IMR-90 (cell line): ENCODE data around the gene RAB5B. TPM values are rescaled to one million over a fixed set of nuclear protein-coding genes. Genes with fewer than 3 reads are reported as not detected.

Experiments
- ATAC-seq: fragments of 200-7000 bp; cut with Tn5 transposase; 2 replicates; pipeline ENCODE4 v1.9.1; 2020; ENCODE audit warnings: low read depth, mild to moderate bottlenecking, moderate library complexity
- BruUV-seq: library from RNA; stranded (reverse); fragments of 400-500 nt; replicated peaks from 2 replicates; lab custom pipeline; 2021; lab: Mats Ljungman, UMichigan
- CTCF ChIA-PET: fragments of 300-600 bp; formaldehyde crosslinking; extraction: SDS; loops from one replicate; lab custom pipeline; 2021; ENCODE audit warnings: antibody characterized with exemption; lab: Yijun Ruan, JAX
- POLR2A ChIA-PET: fragments of 300-600 bp; sonication (Branson Sonifier 250); formaldehyde crosslinking; loops from one replicate; lab custom pipeline; 2022; ENCODE audit warnings: antibody characterized with exemption; ENCODE audit not compliant: unreplicated experiment; lab: Charles Lee
- DNase-seq: peaks from one replicate; pipeline ENCODE4 v3.0.0; 2013
- H2AFZ ChIP-seq: replicated peaks from 2 replicates; pipeline ENCODE3; 2013; ENCODE audit warnings: low read length, mild to moderate bottlenecking; ENCODE audit not compliant: poor library complexity
- H2AK5ac ChIP-seq: 2 replicates; pipeline ENCODE4 v1.6.1; 2013; ENCODE audit warnings: low read depth, low read length, inconsistent platforms
- H2AK9ac ChIP-seq: replicated peaks from 2 replicates; pipeline ENCODE3; 2013; ENCODE audit warnings: mild to moderate bottlenecking, low read depth, low read length, moderate library complexity; ENCODE audit not compliant: poor library complexity
- H2BK120ac ChIP-seq: 2 replicates; pipeline ENCODE4 v1.6.1; 2013; ENCODE audit warnings: low read depth, low read length, inconsistent platforms
- H2BK15ac ChIP-seq: 3 replicates; pipeline ENCODE4 v1.6.1; 2013; ENCODE audit warnings: low read depth, low read length, inconsistent platforms
- H2BK20ac ChIP-seq: 2 replicates; pipeline ENCODE4 v1.6.1; 2013; ENCODE audit warnings: low read depth, mild to moderate bottlenecking, inconsistent platforms, low read length, moderate library complexity
- H2BK5ac ChIP-seq: 2 replicates; pipeline ENCODE4 v1.6.1; 2013; ENCODE audit warnings: mild to moderate bottlenecking, low read depth, low read length, inconsistent platforms; ENCODE audit not compliant: poor library complexity, severe bottlenecking
- H3K14ac ChIP-seq: replicated peaks from 2 replicates; pipeline ENCODE4 v1.6.1; 2013; ENCODE audit warnings: low read depth, low read length, inconsistent platforms
- H3K18ac ChIP-seq: 2 replicates; pipeline ENCODE4 v1.6.1; 2013; ENCODE audit warnings: low read depth, low read length, control low read depth
- H3K23ac ChIP-seq: 2 replicates; pipeline ENCODE4 v1.6.1; 2013; ENCODE audit warnings: low read depth, low read length, inconsistent platforms
- H3K27ac ChIP-seq: 2 replicates; pipeline ENCODE4 v1.5.1; 2013; ENCODE audit warnings: mild to moderate bottlenecking, control low read depth, low read length; ENCODE audit not compliant: insufficient read depth
- H3K27me3 ChIP-seq: 2 replicates; pipeline ENCODE4 v1.6.1; 2013; ENCODE audit warnings: low read length; ENCODE audit not compliant: control insufficient read depth, insufficient read depth
- H3K36me3 ChIP-seq: 2 replicates; pipeline ENCODE4 v1.6.1; 2013; ENCODE audit warnings: low read length, mixed read lengths; ENCODE audit not compliant: control insufficient read depth, insufficient read depth
- H3K4ac ChIP-seq: 2 replicates; pipeline ENCODE4 v1.6.1; 2013; ENCODE audit warnings: low read depth, low read length, inconsistent platforms
- H3K4me1 ChIP-seq: 2 replicates; pipeline ENCODE4 v1.6.1; 2013; ENCODE audit warnings: low read length, mixed read lengths; ENCODE audit not compliant: control insufficient read depth, insufficient read depth
- H3K4me2 ChIP-seq: 2 replicates; pipeline ENCODE4 v1.6.1; 2013; ENCODE audit warnings: low read depth, mild to moderate bottlenecking, control low read depth, low read length, moderate library complexity
- H3K4me3 ChIP-seq: 2 replicates; pipeline ENCODE4 v1.5.1; 2013; ENCODE audit warnings: low read depth, mild to moderate bottlenecking, control low read depth, low read length, moderate library complexity; ENCODE audit not compliant: insufficient read depth
- H3K56ac ChIP-seq: 2 replicates; pipeline ENCODE4 v1.6.1; 2013; ENCODE audit warnings: low read length, inconsistent platforms; ENCODE audit not compliant: insufficient read depth; ENCODE audit errors: extremely low read depth
- H3K79me1 ChIP-seq, 2 experiments: 2 replicates each; pipeline ENCODE4 v1.6.1; 2013; ENCODE audit warnings: low read length in 2 of 2, inconsistent platforms in 1 of 2, low read depth in 1 of 2
- H3K9ac ChIP-seq: 2 replicates; pipeline ENCODE4 v1.6.1; 2013; ENCODE audit warnings: low read depth, low read length, control low read depth
- H3K9me1 ChIP-seq: 2 replicates; pipeline ENCODE4 v1.6.1; 2013; ENCODE audit warnings: low read length, inconsistent platforms; ENCODE audit not compliant: insufficient read depth
- H3K9me3 ChIP-seq: 2 replicates; pipeline ENCODE4 v1.6.1; 2013; ENCODE audit warnings: low read length; ENCODE audit not compliant: control insufficient read depth, insufficient read depth
- H4K20me1 ChIP-seq: 2 replicates; pipeline ENCODE4 v1.6.1; 2013; ENCODE audit warnings: low read length, inconsistent platforms; ENCODE audit not compliant: insufficient read depth
- H4K5ac ChIP-seq: 2 replicates; pipeline ENCODE4 v1.6.1; 2013; ENCODE audit warnings: mild to moderate bottlenecking, low read depth, low read length, control low read depth
- H4K8ac ChIP-seq, 2 experiments: 2 replicates each; pipeline ENCODE4 v1.6.1; 2013; ENCODE audit warnings: low read depth in 2 of 2, low read length in 2 of 2, control low read depth in 1 of 2, inconsistent platforms in 1 of 2
- H4K91ac ChIP-seq: 2 replicates; pipeline ENCODE4 v1.6.1; 2013; ENCODE audit warnings: low read depth, low read length, inconsistent platforms; ENCODE audit not compliant: insufficient read depth
- BHLHE40 ChIP-seq: fragments of 150-350 bp; IDR thresholded peaks from 2 replicates; pipeline ENCODE4 v1.6.1; 2016; ENCODE audit warnings: mild to moderate bottlenecking, low read depth, low read length
- CEBPB ChIP-seq: IDR thresholded peaks from 2 replicates; pipeline ENCODE4 v1.6.1; 2012; ENCODE audit warnings: low read depth, low read length, improper control_type of control experiment
- ELK1 ChIP-seq: fragments of 150-350 bp; IDR thresholded peaks from 2 replicates; pipeline ENCODE4 v1.6.1; 2016; ENCODE audit warnings: low read depth, mild to moderate bottlenecking, low read length, moderate library complexity, borderline replicate concordance
- FOS ChIP-seq: fragments of 150-350 bp; IDR thresholded peaks from 2 replicates; pipeline ENCODE4 v1.6.1; 2016; ENCODE audit warnings: low read depth, low read length
- MAFK ChIP-seq: IDR thresholded peaks from 2 replicates; pipeline ENCODE4 v1.6.1; 2012; ENCODE audit warnings: low read depth, low read length, improper control_type of control experiment
- MXI1 ChIP-seq: IDR thresholded peaks from 2 replicates; pipeline ENCODE4 v1.6.1; 2012; ENCODE audit warnings: low read depth, mild to moderate bottlenecking, low read length, moderate library complexity, borderline replicate concordance
- NFE2L2 ChIP-seq: fragments of 150-350 bp; IDR thresholded peaks from 2 replicates; pipeline ENCODE4 v1.6.1; 2016; ENCODE audit warnings: low read depth, mild to moderate bottlenecking, low read length
- POLR2A ChIP-seq: IDR thresholded peaks from 2 replicates; pipeline ENCODE4 v1.6.1; 2012; ENCODE audit warnings: mild to moderate bottlenecking, low read depth, low read length
- RAD21 ChIP-seq: IDR thresholded peaks from 2 replicates; pipeline ENCODE4 v1.6.1; 2012; ENCODE audit warnings: low read length, improper control_type of control experiment
- RCOR1 ChIP-seq: IDR thresholded peaks from 2 replicates; pipeline ENCODE4 v1.6.1; 2012; ENCODE audit warnings: mild to moderate bottlenecking, low read length, improper control_type of control experiment; ENCODE audit not compliant: insufficient replicate concordance
- WGBS, 2 experiments: methylation state at CpG; one replicate each; pipeline versions ENCODE4 v1.1.5 to v1.1.7; 2013; ENCODE audit warnings: missing lambda C conversion rate in 2 of 2; ENCODE audit not compliant: insufficient read length in 1 of 2; ENCODE audit errors: extremely low coverage in 2 of 2; 5-methylcytosine and 5-hydroxymethylcytosine counted together
- dilution Hi-C: fragments of 300-500 bp; cut with HindIII; formaldehyde crosslinking; loops from one replicate; pipeline ENCODE4 v1.14.3; 2018; ENCODE audit warnings: low sequenced_read_pairs; ENCODE audit not compliant: unreplicated experiment
- in situ Hi-C: fragments of 300-500 bp; cut with MboI; formaldehyde crosslinking; loops from 3 replicates; pipeline ENCODE4 v1.14.3; 2019; ENCODE audit warnings: low sequenced_read_pairs, inconsistent platforms, mixed read lengths
- intact Hi-C: fragments of 100-400 bp; cut with micrococcal nuclease; formaldehyde crosslinking; loops from 2 replicates; pipeline ENCODE4 v1.10.0; 2022
- polyA plus RNA-seq, 3 experiments: library from polyadenylated mRNA; depleted of rRNA; stranded (reverse); fragments of >200 nt; gene quantifications; 2 replicates each; pipeline ENCODE4 v1.2.3, GENCODE V29; 2012; ENCODE audit warnings: low replicate concordance in 1 of 3
- total RNA-seq: library from RNA; depleted of rRNA; stranded (reverse); fragments of >200 nt; gene quantifications from 2 replicates; pipeline ENCODE4 v1.2.3, GENCODE V29; 2012
- TF ChIP-seq, protein P1 (sequence below): fragments of 150-350 bp; IDR thresholded peaks from 2 replicates; pipeline ENCODE4 v1.6.1; 2017; ENCODE audit warnings: mild to moderate bottlenecking, antibody characterized with exemption, low read length, low read depth

The RAB5B gene
- total and polyA plus RNA-seq, 2 of the 4 experiments (the other 2 are of a cell fraction) = 56.5 to 99.2 TPM

DNA sequence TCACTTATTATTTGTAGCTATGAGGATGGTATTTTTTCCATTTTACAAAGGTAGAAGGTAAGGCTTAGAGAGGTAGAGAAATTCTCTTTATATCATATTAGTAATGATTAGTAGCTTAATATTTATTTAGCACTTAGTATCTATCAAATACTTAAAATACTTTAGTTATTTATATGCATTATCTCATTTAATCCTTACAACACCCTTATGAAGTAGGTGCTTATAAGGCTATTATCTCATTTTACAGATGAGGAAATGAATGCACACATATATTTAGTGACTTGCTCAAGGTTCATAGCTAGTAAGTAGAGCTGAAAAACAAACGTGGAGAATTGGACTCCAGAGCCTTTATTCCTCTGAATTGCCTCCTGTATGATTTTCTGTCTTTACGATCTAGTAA, 11.0 kb downstream of the RAB5B start:
- CTCF ChIA-PET = no interaction called here

More for the DNA sequence above, 11.0 kb downstream of the RAB5B start:
- Histone ChIP-seq H4K5ac (no peak overlapping the region), H2AFZ (no peak overlapping the region), H3K9me3 (no peaks in the 10 kb centered on the region), H3K9me1 (0 out of 2 replicates have a peak, but pooled peaks cover 3% of the 10 kb centered on the region), H3K27me3 (no peaks in the 10 kb centered on the region), H2BK15ac (no peak overlapping the region), H3K27ac (no peak overlapping the region), H3K56ac (no peak overlapping the region), H3K4me3 (no peak overlapping the region), H3K9ac (no peak overlapping the region), H3K4me2 (no peak overlapping the region), H2BK120ac (no peak overlapping the region), H2AK9ac (no peak overlapping the region), H3K18ac (no peak overlapping the region), H2AK5ac (no peak overlapping the region), H4K20me1 (peaks cover 12% of the 10 kb centered on the region; the same call in 1 of the 2 replicates), H3K79me1 (peaks cover 22 to 42% of the 10 kb centered on the region in 2 experiments), H4K91ac (no peak overlapping the region), H2BK5ac (no peak overlapping the region), H2BK20ac (no peak overlapping the region), H3K36me3 (peaks cover 55% of the 10 kb centered on the region), H4K8ac (no peak overlapping the region), H3K4ac (no peak overlapping the region), H3K23ac (no peak overlapping the region), H3K4me1 (peaks cover 2% of the 10 kb centered on the region; the same call in 1 of the 2 replicates), H3K14ac (no peak overlapping the region)
- TF ChIP-seq MXI1 (no peak), FOS (no peak), BHLHE40 (no peak), ELK1 (no peak), RAD21 (no peak), POLR2A (no peak), NFE2L2 (no peak), RCOR1 (no peak), MAFK (no peak), CEBPB (no peak)
- TF ChIP-seq, protein P1, sequence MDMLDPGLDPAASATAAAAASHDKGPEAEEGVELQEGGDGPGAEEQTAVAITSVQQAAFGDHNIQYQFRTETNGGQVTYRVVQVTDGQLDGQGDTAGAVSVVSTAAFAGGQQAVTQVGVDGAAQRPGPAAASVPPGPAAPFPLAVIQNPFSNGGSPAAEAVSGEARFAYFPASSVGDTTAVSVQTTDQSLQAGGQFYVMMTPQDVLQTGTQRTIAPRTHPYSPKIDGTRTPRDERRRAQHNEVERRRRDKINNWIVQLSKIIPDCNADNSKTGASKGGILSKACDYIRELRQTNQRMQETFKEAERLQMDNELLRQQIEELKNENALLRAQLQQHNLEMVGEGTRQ = no peak
- intact Hi-C loops (no loop called here), in situ Hi-C loops (no loop called here), dilution Hi-C loops (no loop called here)
- no CpG with 5 or more reads among the region's 2 CpGs for WGBS, 2 experiments
- POLR2A ChIA-PET = no interaction called here
- ATAC-seq (no peak), DNase-seq (no peak)
- no TSS peak for BruUV-seq
